ENCODE data around the gene TAF15. TPM values are rescaled to one million over a fixed set of nuclear protein-coding genes. Genes with fewer than 3 reads are reported as not detected.

Gene TAF15
- 130 TPM for total RNA-seq

- DNase-seq (ENCODE audit: low spot score): peak; percentile 98
Measured at GRCh38 chr17:35808962-35809854, at the start of gene TAF15. Gene TAF15 (plus strand): TSS chr17:35809484. CDS start chr17:35809570, 86 bp downstream.

DNA sequence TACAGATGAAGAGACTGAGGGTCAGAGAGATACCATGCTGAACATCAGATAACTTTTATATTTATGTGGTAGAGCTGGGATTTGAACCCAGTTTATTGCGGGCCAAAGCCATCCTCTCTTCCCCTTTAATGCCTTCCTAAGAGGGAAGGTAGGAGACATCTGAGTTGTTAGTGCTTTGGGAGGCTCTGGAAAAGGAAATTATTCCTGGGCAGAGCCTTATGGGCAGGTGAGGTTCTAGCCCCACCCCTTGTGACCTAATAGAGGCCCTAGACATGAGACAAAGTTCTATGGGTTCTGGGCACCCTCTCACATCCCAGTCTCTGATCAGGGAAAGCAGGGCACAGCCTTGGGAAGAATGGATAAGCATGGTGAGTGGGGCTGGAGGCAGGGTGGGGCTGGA is 48.7 kb upstream of the TAF15 start, which contains the start of gene C17orf50:
TSS of gene C17orf50 (plus strand) at position 301 of the 400 bp plus-strand sequence. CDS start at position 356, 55 bp downstream.
- DNase-seq (ENCODE audit: low spot score): no peak

GRCh38 chr17:35761601-35762000 is 47.7 kb upstream of the TAF15 start:
- no peak for DNase-seq (ENCODE audit: low spot score)

GRCh38 chr17:35763767-35764122 is 45.5 kb upstream of the TAF15 start:
- DNase-seq (ENCODE audit: low spot score): no peak

DNA sequence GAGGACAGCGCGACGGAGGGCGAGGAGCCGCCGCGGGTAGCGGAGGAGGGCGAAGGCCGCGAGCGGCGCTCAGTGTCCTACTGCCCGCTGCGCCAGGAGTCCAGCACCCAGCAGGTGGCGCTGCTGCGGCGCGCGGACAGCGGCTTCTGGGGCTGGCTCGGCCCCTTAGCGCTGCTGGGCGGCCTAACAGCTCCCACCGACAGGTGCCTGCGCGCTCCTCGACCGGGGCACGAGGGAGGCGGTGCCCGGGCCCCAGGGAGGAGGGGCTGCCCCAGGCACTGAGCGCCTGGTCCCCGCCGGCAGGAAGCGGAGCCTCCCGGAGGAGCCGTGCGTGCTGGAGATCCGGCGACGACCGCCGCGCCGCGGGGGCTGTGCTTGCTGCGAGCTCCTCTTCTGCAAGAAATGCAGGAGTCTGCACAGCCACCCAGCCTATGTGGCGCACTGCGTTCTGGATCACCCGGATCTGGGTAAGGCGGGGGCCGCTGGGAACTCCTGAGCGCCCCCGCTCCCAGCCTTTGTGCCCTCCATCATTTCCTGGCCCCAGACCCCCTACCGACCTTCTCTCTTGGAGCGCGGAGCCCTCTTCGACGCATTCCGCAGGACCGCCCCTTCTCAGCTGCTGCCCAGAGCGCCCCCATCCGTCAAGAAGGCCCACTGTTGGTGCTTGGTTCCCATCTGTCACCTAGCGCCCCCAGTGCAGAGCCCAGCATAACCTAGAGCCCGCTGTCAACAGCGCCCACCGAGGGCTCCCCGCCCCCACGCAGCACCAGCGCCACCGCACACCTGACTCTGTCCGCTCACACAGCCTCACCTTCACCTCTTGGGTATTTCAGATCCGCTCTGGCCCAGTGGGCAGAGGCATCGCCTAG is 44.9 kb upstream of the TAF15 start:
- peak; percentile 90 for DNase-seq (ENCODE audit: low spot score)

DNA sequence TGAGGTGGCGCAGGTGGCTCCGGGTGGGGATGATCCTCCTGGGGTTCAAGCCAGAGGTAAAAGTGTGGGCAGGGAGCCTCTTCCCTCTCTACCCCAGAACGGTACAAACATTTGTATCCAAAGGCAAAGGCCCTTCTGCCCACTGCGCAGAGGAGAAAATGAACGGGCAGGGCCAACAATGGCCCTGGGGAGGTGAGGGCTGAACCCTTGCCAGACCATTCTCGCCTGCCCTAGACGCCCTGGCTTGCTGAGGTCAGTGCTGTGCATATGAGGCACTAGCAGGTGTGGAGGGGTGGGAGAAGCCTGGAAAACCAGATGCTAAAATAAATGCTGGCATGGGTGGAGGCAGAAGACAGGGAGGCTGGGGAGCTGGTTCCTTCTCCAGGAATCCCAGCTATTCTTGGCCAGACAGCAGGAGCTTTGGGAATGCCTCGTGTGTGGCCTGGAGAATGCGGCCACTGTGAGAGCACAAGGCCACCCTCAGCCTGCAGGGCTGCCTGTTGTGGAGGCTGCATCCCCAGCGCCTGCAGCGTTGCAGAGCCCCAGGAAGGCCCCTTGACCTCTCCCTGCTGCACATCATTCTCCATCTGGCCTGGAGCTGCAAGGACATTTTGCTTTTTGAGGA is 44.1 kb upstream of the TAF15 start:
- DNase-seq (ENCODE audit: low spot score): no peak

DNA sequence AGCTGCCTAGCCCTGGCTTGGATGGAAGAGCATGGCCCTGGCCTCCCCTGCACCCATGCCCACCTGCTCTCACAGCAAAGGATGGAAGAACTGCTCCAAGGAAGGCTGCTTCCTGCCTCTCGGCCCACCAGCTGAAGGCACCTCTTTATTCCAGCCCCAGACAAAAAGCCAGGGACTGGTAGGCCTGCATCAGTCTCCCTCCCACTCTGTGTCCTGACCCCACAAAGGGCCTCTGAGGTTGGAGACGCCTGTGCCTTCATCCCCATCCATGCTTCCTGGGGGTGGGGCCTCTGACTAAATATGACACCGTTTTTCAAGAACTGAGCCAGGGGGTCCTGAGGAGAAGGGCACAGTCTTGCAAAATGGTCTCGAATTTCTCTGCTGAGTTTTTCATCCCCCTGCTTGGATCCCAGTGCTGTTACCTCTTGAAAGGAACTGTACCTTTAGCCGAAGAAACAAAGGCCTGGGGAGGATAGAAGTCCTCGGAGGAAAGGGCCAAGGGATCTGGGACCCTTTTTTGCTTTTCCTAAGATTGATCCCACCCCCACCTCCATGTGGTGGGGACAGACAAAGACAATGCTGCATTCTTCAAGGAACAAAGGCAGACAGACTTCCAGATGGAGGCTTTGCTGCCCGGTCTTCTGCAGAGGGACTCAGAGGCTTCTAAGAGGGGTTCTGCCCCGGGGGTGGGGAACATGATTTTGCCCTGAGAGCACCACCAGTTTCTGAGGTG is 43.4 kb upstream of the TAF15 start:
- no peak for DNase-seq (ENCODE audit: low spot score)

- DNase-seq (ENCODE audit: low spot score): no peak
Measured at GRCh38 chr17:35766489-35766877, 42.8 kb upstream of the TAF15 start.

- peak; percentile 52 for DNase-seq (ENCODE audit: low spot score)
Measured at GRCh38 chr17:35766903-35767510, 42.3 kb upstream of the TAF15 start.

- DNase-seq (ENCODE audit: low spot score): no peak
Measured at GRCh38 chr17:35768797-35769196, 40.5 kb upstream of the TAF15 start.

DNA sequence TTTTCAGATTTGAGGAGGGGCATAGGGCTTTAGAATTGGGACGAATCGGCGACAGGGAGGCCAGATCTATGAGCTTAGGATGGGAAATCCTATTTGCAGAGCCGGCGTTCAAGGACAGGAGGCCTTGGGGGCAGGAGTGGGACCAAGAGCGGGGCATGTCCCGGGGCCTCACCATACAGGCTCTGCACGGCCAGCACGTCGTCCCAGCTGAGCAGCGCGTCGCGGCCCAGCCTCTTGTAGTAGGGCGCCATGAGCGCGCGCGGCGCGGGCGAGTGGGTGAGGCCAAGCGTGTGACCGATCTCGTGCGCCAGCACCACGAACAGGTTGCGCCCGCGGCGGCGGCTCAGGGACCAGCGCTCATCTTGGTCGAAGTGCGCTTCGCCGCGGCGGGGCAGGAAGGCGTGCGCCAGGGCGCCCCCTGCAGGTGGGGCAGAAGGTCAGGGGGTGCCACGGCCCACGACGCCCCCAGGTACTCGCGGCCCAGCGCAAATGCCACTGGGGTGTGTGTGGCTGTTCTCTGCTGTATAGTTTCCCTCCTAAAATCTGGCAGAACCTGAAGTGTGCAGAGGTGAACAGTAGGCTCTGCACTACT is 39.3 kb upstream of the TAF15 start:
- DNase-seq (ENCODE audit: low spot score): no peak

- no peak for DNase-seq (ENCODE audit: low spot score)
Measured at GRCh38 chr17:35773129-35773528, 36.2 kb upstream of the TAF15 start.

GRCh38 chr17:35773679-35774425 is 35.4 kb upstream of the TAF15 start:
- no peak for DNase-seq (ENCODE audit: low spot score)

- DNase-seq (ENCODE audit: low spot score): peak; percentile 64
Measured at GRCh38 chr17:35774499-35774898, 34.8 kb upstream of the TAF15 start.

- no peak for DNase-seq (ENCODE audit: low spot score)
Measured at GRCh38 chr17:35775039-35775438, 34.2 kb upstream of the TAF15 start.

DNA sequence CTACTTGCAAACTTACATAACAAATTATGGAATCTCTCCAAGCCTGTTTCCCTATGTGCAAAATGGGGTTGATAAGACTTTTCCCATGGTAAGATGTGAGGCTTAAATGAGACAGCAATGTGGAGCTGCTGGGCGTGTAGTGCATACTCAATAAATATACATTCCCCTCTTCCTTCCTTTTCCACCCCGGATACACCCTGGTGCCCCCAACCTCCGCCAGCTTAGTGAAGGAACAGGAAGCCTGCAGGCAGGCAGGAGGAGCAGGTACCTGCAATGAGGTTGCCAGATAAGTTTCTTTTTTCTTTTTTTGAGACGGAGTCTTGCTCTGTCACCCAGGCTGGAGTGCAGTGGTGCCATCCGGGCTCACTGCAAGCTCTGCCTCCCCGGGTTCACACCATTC is 33.7 kb upstream of the TAF15 start:
- DNase-seq (ENCODE audit: low spot score): no peak

DNA sequence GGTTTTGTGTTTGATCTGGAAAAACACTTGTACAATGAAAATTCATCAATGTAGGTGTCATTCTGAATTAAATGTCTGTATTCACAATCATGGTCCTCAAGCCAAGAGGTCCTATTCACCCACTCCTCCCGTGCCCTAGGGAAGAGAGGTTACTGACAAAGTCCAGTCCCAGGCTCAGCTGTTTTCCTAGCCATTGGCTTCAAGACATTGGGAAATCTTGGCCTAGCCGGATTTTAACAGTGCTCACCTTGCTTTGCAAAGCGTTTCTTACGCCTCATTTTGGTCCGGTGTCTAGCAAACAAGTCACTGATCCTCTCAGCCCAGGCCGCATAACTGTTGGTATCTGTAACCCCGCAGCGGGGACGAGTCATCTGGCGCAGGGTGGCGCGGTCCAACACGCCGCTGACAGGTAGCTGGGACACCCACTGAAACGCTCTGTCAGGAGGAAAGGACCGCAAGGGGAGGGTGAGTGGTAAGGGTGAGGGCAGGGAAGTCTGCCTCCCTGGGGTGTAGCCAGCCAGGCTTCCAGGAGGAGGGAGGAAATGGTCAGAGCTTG is 30.6 kb upstream of the TAF15 start:
- no peak for DNase-seq (ENCODE audit: low spot score)

DNA sequence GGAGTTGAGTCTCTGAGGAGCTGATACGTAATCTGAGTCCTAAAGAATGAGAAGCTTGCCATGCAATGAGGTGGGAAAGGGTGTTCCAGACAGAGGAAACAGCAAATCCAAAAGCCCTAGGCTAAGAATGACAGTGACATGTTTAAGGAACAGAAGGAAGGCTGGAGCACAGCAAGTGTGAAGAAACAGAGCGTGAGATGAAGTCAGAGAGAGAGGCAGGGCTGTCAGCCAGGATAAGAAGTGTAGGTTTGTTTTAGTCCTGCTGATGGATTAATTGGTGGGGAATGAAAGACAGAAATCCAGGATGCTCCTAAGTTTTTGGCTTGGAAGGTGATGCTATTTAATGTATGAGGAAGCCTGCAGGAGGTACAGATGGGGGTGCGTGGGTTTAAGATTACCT is 28.3 kb upstream of the TAF15 start:
- no peak for DNase-seq (ENCODE audit: low spot score)

DNA sequence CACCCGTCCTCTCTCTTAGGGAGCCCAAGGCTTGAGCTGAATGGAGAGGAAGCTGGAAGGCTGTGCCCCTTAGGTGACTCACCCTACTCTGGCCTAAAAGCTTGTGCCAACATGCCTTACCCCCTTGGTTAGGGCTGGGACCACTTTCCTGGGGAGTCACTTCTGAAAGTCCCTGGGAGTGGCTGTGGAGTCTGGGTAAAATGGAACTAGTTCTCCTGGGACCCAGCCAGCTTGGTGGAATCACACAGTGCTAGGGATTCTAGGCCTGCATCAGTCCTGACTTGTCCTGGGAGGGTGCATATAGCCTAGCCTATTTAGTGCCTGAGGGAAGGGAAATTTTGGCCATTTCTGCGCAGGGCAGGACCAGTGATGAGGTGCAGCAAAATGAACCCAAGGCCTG is 24.4 kb upstream of the TAF15 start:
- DNase-seq (ENCODE audit: low spot score): no peak

Measured in mucosa of gallbladder (tissue), 1 donor.